ENCODE data around the gene TBC1D4.
A peak's percentile ranks its signal among the peaks of the same experiment; 100 is the strongest.

TBC1D4 gene

DNA sequence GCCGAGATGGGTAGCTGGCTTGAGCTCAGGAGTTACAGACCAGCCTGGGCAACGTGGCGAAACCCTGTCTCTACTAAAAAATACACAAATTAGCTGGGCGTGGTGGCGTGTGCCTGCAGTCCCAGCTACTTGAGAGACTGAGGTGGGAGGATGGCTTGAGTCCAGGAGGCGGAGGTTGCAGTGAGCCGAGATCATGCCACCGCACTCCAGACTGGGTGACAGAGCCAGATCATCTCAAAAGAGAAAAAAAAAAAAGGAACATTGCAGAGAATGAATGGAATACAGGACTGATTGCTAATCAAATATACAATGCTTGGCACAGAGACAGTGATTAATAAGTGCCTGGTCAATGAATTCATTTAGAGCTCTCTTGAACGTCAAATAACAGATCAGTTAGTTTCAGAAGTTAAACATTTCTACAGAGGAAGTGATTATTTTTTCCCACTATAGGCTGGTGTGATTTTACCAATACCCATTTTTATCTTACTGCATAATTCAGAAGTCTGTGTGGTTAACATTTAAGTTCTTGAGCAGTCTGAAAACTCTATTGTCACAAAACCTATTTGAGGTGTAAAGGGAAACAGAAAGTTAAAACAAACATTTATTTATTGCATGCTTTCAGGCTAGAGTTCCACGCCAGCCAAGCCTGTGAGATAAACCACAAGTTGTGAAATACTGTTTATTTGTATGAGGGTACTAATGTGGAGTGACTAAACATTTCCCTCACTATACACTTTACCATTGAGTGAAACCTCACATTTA lies 7.7 kb upstream of the TBC1D4 start:
- no peak for DNase-seq (ENCODE audit: low read depth in 2 of 2)

DNA sequence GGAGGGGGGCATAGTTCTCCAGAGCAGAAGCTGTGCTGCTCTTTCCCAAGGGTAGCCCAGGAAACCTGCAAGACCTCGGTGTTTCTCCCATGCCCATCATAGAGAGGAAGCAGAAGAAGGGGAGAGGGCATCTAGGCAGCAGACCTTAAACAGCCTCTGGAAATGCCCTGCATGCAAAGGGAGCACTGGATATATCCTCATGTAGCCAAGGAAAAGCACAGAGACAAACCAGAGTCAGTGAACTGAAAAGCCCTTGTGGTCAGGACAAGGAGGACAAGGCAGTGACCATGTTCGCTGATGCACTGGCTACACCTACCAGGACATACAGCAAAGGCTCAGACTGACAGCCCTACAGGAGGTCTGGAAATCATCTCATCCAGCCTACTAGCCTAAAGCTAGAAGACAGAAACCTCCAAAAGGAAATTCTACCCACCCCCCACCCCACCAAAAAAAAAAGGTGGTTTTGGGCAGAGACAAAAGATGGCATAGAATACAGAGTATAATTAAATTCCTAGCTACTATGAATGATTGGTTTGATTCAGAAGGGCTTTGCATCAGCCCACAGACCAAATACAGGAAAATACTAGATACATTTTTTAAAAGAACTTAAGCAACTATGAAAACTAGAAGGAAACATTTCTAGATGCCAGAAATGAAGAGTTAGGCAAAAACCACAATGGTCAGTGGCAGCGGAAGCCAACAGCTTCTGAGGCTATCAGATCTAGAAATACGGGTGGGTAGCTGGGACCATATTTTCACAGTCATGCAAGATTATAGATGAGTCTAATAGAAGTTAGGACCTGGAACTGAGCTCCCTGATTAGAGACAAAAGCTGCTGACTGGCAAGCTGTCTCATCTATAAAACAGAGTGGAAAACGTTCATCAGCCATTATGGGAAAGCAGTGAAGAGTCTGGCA lies 4.4 kb upstream of the TBC1D4 start:
- no peak for DNase-seq (ENCODE audit: low read depth in 2 of 2)

DNA sequence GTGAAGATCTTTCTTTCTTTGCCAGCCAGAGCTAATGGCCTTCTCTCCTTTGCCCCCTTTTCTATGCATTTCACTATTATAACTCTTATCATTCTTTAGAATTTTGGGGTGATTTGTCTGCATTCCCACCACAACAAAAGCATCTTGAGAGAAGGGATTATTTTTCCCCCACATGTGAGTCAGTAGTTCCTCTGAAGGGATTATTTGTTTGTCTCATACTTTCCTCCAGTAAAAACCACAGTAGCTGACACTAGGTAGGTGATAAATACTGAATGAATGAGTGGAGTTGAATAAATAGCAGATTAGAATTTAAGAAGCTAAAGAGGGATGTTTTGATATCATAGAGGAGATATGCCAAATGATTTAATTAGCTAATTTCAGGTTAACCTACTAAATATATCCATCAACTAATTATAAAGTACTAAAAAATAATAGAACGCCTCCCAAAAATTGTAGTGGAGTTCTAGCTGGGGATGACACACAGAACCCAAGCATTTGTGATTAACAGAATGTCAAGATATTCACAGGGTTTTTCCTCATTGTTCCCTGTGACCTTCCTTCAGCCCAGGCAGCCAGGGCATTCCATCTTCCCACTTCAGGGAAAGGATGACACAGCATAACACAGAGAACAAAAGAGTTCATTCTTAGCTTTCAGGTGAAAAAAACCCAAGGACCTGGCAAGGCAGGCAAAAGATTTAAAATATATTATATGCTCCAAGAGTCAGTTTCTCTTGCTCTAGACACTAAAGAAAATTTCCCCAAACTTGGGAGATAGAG lies 3.5 kb upstream of the TBC1D4 start:
- DNase-seq (ENCODE audit: low read depth in 2 of 2): no peak

DNA sequence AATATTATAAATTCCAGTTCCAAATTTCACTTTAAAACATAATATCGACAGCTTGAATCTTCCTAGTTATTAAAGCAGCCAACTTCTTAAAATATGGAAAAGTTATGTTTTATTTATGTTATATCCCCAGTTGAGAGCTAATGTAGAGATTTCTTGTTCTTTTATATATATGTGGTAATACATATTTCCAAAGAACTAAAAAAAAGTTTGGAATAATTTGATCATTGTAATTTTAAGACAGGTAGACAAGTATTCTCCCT lies 781 bp upstream of the TBC1D4 start:
- no peak for DNase-seq (ENCODE audit: low read depth in 2 of 2)

DNA sequence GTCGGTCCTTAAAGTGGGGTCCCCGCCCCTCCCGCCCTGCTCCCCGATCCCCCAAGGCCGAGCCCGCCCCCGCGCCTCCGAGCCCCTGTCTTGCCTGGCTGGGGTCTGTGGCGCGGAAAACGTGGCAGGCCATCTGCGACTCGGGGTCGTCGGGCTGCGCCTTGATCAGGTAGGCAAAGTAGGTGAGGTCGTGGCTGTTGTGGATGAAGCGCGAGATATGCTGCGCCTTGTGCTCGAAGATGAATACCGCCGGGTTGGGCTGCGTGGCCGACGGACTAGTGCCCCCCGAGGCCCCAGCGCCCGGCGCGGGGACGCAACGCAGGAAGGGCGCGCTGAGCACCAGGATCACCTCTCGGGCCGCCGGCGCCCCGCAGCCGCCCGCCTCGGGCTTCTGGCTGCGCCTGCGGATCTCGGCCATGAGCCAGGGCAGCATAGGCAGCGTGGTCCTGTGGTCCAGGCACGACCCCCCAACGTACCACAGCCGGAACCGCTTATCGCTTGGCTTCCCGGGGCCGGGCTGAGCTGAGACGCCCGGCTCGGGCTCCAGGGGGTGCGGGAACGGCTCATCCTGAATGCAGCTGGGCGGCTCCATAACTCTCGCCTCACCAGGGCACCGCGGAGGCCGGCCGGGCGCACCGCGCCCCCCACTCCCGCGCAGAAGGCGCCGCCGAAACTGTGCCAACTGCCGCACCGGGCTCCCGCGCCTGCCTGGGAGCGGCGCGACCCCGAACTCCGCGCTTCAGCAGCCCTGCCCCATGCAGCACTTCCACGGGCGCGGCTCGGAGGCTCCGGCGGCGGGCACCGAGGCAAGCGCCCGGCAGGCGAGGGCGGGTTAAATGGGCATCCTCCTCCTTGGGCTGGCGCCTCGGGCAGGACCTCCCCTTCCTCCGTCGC lies 546 bp downstream of the TBC1D4 start:
- DNase-seq (ENCODE audit: low read depth in 2 of 2): peak in 1 of 2 donors; percentile 1

DNA sequence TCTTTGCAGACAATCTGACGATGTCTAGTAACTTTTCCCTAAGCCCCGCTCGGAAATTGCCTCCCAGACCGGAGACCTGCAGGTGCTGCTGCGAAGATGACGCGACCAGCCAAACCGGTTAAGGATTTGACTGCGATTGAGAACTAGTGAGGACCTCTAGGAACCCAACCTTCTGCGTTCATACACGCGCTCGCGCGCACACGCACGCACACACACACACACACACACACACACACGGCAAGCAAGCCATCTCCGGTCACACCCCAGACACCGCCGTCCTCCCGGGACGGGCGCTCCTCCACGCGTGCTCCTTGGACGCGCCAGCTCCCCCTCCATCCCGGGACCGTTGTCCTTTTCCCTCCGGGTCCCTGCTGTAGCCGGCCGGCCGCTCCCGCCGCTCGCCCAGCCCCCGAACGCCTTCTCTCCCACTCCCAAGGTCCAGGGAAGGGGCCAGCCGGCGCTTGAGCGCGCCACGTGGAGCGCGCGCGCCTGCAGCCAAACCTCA lies 1.2 kb downstream of the TBC1D4 start:
- peak in 1 of 2 donors; percentile 10 for DNase-seq (ENCODE audit: low read depth in 2 of 2)

DNA sequence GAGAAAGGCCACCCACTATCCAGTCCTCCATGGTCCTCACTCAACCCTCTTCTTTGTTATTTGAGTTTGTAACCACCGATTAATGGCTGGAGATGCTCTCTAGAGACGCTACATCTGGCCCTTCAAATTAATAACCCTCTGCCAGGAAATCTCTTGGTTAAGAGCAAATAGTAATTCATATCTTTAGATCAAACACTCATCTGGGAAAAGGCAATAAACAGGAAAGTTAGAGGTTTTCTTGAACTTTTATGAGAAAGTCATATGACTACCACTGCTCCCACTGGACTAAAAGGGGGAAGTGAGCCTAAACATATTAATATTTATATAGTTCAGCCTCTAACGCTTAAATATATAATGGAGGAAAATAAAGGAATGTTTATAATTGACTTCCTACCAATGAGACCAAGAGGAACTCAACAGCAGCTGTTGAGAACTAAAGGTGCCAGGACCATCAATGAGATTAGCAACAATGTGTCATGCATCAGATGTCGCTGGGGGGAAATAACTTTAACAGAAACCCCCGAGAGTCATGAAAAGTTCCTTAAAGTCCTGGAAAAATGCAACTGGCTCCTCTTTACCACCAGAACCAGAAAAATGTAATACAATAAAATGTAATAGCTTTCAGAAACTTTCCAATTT lies 2.7 kb downstream of the TBC1D4 start:
- DNase-seq (ENCODE audit: low read depth in 2 of 2): no peak

DNA sequence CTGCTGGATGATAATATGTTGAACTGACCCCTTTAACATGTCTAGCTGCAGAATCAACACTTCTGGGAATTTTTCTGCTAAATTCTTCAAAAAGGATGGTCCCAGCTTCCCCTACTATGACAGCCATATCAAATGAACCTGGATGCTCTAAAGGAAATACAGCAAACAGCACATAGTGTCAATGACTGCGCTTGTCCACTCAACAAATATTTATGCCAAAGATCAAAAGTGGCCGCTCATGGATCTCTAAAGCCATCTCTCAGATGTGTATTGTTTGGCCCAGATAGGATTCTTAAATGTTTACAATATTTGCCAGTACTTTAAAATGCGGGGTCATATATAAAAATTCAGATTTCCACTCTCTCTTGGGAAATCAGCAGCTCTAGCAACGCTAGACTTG lies 3.3 kb downstream of the TBC1D4 start:
- no peak for DNase-seq (ENCODE audit: low read depth in 2 of 2)

DNA sequence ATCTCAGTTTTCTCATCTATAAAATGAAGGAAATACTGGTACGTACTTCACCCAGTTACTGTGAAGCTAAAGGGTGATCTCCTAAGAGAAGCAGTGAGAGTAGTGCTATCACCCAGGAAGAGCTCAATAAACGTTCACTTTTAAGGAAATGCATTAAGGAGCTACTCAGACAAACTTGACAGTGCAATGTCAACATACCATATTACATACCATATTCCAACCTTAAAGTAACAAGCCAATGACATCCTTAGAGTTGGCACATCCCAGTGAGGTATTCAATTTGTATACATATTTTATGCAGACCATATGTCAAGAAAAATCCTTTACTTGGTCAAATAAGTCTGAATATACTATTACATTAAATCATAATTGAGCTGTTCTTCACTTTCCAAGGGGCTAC lies 7.0 kb downstream of the TBC1D4 start:
- DNase-seq (ENCODE audit: low read depth in 2 of 2): no peak

DNA sequence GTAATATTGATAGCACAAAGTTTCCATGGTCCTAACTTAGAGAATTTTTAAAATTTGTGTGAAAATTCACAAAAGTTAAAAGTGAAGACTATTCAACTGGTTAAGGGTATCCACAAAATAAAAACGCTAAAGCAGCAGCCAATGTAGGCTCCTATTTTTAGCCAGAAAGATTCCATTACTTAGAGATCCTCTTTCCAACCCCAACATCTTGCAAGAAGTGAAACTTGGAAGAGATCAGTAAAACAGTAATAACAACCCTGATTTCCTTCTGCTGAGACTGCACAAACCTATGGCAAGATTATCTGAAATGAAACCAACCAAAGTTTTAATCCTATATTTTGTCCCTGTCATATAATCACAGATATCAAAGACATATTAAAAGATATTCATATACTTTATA lies 8.5 kb downstream of the TBC1D4 start:
- no peak for DNase-seq (ENCODE audit: low read depth in 2 of 2)

DNA sequence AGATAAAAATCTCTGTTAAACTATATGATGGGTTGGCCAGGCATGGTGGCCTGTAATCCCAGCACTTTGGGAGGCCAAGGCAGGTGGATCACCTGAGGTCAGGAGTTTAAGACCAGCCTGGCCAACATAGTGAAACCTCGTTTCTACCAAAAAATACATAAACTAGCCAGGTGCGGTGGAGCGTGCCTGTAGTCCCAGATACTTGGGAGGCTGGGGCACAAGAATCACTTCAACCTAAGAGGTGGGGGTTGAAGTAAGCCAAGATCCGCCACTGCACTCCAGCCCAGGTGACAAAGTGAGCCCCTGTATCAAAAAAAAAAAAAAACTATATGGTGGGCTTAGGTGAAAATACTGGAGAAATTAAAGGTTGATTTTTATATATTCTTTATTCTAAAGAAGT lies 11.3 kb downstream of the TBC1D4 start:
- no peak for DNase-seq (ENCODE audit: low read depth in 2 of 2)

DNA sequence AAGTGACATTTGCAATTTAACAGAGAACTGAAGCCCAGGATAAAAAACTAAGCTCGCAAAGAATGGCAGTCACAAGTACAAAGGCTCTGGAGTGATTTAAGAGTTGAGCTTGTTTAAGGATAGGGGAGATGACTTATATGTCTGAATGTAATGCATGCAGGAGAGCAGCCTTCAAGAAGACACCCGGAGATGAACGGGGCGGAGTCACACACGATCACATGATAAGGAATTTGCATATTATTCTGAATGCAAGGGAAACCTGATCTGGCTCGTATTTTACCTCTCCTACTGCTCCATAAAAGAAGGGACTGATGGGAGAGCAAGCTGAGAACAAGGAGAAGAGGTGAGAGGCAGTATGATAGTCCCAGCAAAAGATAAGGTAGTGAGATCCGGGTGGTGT lies 12.9 kb downstream of the TBC1D4 start:
- no peak for DNase-seq (ENCODE audit: low read depth in 2 of 2)

DNA sequence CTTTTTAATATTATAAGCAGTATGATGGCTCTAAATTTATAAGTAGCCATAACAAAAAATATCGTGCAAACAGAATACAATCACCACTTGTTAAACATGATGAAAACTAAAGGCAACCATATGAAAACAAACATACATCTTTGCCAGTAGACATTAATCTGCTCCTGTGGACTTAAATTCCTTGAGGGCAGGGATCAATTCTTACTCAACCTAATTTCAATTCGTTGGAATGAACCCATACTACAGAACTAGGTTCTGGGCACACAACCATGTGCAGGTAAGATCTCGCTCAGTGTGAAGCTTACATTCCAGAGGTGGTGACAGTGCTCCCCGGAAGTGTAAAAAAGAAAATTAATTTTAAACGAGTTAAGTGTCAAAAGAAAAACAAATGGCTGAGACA lies 13.4 kb downstream of the TBC1D4 start:
- DNase-seq (ENCODE audit: low read depth in 2 of 2): no peak

DNA sequence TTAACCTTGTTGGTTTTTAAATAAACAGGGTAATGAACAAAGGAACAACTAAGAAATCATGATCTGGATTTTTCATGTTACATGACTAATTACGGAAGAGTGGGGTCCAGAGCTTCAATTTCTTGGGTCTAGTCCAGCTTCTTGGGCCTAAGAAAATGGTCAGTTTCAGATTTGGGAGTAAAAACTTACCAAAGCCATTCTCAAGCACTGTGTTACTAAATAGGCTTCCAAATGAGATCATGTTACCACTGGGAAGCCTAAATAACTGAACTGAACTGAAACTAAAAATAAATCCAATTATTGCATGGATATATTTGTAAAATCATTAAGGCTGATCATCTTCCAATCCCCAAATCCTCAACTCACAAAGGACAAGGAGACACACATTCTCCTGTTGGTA lies 13.9 kb downstream of the TBC1D4 start:
- no peak for DNase-seq (ENCODE audit: low read depth in 2 of 2)

DNA sequence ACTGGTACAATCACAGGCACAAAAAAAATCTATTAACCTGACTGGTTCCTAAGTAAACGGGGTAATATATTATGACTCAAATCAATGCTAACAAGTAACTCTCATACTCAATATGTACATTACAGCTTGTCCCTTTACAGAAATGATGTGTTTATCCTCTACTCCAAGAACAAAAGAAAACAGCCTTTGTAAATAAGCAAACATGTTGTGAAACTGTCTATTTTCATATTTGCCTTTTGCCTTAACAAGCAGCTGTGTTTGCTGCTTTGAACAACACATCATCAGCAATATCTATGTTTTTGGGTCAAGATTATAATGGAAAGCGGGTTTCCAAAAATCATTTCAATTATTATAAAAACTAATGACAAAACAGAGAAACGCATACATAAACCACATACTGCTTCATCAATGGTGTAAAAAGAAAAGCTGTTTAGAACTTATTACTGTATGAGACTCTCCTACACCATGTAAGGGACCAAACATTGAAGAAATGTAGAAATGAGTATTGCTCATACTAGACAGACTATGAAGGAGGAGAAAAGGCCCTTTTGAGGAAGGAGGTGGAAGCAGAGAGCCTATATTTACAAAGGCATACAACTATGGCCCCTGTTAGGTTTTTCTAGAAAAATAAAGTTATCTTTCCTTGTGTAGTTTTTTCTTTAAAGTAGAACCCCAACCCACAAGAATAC lies 14.8 kb downstream of the TBC1D4 start:
- DNase-seq (ENCODE audit: low read depth in 2 of 2): no peak

DNA sequence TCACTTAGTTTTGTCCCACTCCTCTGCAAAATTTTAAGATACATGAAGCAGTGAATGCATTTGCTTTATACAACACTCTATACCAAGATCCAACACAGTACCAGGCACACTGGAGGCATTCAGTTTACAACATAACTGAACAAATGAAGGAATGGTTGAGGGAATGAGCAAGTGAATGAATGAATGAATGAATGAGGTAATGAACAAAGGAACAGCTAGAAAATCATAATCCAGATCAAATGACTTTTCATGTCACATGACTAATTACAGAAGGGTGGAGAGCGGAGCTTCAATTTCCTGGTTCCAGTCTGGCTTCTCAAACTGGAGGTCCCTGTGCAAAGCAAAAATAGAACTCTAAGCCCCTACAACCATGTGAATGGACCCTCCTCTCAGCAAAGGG lies 16.7 kb downstream of the TBC1D4 start:
- no peak for DNase-seq (ENCODE audit: low read depth in 2 of 2)

DNA sequence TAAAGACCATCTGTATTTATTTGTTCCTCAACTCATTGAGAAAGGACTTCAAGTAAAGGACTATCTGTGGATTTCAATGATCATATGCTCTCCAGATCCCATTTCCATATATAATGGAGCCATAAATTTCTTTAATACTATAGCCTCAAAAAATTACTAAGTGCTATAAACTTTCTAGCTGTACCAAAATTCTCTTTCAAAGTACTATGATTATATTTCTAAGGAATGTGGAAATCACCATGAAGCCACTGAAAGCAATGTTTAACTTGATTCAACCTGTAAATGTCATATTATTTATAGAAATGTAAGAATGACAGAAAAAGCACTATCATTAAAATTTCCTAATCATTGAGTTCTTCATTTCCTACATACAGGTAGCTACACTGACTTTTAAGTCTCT lies 20.7 kb downstream of the TBC1D4 start:
- no peak for DNase-seq (ENCODE audit: low read depth in 2 of 2)

DNA sequence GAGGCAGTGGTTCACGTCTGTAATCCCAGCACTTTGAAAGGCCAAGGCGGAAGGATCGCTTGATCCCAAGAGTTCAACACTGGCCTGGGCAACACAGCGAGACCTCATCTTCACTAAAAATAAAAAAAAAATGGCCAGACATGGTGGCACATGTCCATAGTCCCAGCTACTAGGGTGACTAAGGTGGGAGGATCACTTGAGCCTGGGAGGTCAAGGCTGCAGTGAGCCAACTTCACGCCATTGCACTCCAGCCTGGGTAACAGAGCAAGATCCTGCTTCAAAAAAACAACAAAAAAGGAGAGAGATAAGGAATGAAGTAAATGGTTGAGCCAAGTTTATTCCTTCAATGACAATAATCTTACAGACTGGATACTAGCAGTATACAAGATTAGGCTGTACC lies 21.3 kb downstream of the TBC1D4 start:
- no peak for DNase-seq (ENCODE audit: low read depth in 2 of 2)

DNA sequence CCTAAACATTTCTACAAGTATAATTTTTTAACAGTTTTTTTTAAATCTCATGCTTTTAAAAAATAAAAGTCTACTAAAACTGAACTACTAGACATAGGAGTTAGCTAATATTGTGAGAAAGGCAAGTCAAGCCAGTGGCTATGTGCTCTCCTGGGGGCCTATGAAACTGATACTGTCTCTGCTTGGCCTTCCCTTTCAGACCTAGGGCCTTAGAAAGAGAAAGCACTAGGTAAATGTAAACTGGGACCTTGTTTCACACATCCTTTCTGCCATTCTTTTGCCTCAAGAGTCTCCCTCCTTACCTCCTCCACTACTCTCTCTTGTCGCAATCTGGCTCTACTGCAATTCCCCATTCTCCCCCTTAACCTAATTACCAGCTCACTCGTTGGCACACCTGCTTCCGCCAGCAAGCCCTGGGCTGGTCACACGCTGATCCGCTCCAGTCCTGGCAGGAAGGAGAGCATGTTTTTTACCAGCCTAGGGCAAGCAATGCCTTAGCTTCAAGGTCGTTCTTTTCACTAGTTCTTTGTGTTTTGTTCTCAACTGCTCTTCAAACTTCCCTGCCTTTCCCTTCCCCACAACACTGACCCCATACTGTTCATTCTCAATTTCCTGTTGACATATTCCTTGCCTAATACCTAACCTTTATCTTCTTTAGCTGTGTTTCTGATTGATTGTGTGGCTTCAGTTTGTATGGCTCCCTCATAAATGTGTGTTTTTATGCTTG lies 23.1 kb downstream of the TBC1D4 start:
- no peak for DNase-seq (ENCODE audit: low read depth in 2 of 2)

DNA sequence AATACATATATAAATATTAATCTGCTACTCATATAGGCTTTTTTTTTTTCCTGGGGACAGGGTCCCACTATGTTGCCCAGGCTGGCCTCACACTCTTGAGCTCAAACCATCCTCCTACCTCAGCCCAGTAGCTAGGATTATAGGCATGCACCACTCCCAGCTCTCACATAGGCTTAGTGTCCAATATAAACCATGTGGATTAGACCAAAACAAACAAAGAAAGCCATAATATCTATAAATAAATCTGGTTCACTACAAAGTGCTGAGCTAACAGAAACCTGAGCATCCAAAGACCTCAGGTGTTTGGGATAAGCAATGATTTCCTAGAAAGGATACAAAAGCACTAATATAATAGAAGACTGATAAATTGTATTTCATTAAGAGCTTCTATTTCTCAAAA lies 26.0 kb downstream of the TBC1D4 start:
- no peak for DNase-seq (ENCODE audit: low read depth in 2 of 2)

All from activated CD4-positive, alpha-beta T cell treated with anti-CD3 and anti-CD28 coated beads for 24 hours (primary cell).